ENCODE results near the gene DYRK3.
"Not testable (repeated sequence)": the region's sequence is repeated elsewhere in the genome, so short reads cannot be mapped to it uniquely, and the experiment has no call there.

The DYRK3 gene

DNA sequence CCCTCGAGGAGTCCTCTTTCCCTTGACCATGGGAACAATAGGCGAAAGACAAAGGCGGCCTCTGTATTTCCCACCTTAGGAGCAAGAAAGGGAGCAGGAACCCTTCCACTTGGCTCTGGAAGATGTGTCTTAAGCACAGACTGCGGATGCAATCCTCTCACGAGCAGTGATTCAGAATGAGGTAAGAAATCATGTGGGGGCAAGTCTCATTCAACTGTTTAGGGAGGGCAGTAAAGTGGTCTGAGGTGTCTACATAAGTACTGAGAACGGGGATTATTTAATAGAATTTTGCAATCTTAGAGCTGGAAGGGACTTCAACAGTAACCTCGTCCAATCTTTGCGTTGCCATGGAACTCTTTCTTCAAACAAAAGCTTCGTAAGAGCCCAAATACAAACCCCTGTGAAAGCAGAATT, 1.6 kb upstream of the DYRK3 start:
- DNase-seq: no peak

DNA sequence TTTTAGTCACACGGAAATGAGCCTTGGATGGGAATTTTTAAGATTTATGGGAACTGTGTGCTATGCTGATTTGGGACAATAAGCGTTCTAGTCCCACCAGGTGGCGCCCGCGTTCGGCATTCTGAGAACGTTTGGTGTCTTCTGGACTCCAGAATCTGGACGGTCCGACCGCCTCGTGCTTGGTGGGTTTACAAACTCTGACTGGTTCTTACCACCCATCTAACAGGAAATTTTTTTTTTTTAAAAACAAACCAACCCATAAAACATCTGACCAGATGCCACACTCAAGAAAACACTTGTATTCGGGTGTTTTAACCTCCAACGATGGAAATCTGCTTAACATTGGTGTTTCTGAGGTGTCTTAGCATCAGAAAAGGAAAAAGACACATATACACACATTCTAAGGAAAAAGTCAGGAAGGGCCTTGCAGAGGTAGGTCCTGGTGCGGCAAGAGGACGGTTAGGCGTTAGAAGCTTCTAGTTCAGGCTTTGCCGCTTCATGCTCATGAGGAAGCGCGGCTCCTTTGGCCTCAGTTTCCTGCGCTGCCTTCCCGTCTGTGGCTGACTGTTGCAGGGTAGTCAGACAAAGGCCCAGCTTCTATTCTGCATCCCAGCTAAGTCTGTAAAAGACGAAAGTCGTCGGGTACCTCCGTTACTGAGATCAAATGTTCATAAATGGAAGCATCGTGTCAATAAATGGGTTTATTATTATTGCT, 814 bp upstream of the DYRK3 start:
- peak; percentile 94 for DNase-seq

DNA sequence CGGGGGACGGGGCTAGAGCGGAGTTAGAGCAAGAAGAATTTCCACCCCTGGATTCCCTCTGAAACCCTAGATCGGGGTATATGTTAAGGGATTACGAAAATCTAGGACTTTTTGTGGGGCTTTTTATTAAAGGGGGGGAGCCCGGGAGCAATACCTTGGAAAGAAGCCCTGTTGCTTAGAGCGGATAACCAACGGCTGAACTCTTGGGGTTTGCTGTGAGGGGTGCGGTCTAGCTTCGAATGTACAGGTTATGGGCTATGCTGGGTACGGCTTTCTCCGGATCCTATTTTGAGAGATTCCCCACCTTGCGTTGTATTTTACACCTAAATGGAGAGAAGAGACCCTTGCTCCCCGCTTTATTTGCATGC, 626 bp downstream of the DYRK3 start:
- DNase-seq: peak; percentile 60

DNA sequence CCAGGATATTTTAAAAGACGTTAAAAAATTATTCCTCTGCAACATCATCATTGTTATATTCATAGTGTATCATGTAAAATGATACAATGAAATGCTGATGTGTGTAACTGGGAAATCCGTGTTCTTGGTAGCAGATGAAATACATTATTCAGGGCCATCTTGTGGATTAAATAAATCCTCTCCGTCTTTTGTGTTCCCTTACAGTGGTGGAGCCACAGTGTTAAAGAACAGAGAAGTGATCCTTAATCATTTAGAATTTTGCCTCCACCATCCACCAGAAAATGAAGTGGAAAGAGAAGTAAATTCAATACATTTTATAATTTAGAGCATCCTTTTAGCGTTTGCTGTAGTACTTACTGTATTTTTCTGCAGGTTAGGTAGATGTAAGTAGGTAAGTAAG, 1.3 kb downstream of the DYRK3 start:
- DNase-seq: no peak

DNA sequence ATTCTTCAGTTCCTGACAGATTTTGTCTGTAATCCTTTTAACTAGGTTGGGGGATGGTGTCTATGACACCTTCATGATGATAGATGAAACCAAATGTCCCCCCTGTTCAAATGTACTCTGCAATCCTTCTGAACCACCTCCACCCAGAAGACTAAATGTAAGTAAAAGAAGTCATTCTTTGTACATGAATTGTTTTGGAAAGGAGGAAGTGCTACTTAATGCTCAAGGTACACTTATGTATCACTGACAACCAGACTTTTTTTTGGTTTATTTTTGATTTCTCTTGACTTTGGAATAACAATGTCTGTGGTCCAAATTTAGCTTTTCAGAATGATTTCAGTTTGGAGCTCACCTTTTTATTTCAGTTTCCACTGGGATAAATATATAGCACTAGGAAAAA, 2.3 kb downstream of the DYRK3 start:
- no peak for DNase-seq

DNA sequence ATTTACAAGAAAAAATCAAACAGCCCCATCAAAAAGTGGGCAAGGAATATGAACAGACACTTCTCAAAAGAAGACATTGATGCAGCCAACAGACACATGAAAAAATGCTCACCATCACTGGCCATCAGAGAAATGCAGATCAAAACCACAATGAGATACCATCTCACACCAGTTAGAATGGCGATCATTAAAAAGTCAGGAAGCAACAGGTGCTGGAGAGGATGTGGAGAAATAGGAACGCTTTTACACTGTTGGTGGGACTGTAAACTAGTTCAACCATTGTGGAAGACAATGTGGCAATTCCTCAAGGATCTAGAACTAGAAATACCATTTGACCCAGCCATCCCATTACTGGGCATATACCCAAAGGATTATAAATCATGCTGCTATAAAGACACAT, 6.7 kb downstream of the DYRK3 start:
- DNase-seq: not testable (repeated sequence)

DNA sequence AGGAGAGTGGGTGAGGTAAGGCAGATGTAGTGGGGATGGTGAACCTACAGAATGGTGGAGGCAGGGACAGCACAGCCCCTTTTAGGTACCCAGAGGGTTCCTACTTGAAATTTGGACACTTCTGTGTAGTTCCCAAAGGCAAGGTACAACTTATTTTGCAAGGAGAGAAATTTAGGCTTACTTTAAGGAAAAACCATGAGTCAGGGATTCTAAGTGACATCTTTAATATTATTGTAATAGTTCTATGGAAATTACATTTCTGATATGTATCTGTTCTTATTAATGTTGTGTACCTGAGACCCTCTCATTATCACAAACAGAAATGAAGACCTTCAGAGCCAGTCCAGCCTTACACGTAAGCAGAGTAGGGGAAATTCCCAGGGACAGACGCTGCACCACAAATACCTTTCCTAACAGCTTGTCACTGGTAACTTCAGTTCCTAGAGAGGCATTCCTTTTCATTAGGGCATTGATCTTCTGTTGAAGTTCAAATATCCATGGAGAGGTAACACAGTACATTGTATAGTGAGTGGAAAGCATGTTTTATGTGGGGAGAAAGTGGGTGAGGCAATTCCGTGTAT, 7.9 kb downstream of the DYRK3 start:
- no peak for DNase-seq

DNA sequence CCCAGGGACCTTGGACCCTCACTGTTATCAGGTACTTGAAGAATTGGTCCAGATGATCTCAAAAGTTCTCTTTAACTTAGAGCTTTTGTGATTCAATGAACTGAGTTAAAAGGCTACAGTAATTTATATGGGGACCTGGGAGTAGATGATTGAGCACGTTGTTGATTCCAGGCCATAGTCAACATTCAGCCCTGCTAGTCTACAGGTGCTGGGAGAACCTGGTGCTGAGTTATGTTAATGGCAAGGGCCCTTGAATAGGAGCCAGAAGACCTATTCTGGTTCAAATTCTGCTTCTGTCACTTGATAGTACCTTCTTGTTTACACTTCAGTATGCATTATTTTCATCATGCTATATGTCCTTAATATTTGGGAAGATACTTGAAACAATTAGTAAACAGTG, 11.2 kb downstream of the DYRK3 start:
- DNase-seq: no peak

DNA sequence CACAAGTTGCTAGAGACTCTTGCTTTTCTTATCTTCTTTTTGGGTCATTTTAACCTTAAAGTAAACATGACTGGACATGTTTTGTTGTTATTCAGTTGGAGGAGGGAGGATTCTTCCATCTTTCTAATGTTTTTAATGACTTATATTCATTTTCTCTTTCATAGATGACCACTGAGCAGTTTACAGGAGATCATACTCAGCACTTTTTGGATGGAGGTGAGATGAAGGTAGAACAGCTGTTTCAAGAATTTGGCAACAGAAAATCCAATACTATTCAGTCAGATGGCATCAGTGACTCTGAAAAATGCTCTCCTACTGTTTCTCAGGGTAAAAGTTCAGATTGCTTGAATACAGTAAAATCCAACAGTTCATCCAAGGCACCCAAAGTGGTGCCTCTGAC, 11.9 kb downstream of the DYRK3 start:
- no peak for DNase-seq

DNA sequence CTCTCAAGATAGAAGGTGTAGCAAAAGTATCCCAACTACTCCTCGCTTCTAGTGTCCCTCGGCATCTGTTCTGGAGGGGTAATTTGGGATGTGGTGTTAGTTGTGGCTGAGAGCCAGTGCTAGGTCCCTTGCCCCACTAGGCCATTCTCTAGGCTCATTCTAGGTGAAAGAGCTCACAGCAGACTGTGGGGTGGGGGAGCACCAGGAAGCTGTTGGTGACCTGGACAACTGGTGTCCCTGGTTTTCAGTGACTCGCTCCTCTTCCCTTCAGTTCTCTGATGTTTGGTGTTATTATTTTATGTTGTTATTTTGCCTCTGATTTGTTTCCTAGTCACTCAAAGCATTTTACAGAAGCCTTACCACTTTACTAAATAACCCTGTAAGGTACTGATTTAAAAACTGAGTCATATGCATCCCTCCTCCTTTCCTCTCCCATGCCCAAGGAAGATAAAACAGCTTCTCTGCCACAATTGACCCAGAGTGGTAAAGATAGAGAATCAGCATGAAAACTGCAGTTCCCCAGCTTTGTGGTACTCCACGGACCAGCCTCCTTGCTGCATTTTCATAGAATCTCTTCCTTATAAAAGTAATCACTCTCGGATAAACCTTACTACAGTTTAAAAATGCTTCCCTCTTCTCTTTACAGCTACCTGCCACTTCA, 14.1 kb downstream of the DYRK3 start:
- DNase-seq: peak; percentile 64

DNA sequence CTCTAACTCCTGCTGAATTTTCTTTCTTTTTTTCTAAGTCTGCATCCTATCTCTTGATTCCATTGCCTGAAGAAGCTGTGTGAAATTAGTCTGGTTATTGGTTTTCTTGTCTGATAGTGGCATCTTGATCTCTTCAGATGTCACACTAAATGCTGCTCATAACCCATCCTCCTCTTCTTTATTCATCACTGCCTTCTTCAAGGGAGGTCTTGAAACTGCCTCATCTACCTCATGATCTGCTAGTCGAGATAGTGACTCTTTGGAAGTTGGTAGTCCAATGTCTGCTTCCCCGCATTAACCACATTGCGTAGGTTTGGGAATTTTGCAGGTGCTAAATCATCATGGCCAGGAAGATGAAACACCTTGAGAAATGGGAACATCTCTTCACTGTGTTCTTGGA, 15.7 kb downstream of the DYRK3 start:
- no peak for DNase-seq

DNA sequence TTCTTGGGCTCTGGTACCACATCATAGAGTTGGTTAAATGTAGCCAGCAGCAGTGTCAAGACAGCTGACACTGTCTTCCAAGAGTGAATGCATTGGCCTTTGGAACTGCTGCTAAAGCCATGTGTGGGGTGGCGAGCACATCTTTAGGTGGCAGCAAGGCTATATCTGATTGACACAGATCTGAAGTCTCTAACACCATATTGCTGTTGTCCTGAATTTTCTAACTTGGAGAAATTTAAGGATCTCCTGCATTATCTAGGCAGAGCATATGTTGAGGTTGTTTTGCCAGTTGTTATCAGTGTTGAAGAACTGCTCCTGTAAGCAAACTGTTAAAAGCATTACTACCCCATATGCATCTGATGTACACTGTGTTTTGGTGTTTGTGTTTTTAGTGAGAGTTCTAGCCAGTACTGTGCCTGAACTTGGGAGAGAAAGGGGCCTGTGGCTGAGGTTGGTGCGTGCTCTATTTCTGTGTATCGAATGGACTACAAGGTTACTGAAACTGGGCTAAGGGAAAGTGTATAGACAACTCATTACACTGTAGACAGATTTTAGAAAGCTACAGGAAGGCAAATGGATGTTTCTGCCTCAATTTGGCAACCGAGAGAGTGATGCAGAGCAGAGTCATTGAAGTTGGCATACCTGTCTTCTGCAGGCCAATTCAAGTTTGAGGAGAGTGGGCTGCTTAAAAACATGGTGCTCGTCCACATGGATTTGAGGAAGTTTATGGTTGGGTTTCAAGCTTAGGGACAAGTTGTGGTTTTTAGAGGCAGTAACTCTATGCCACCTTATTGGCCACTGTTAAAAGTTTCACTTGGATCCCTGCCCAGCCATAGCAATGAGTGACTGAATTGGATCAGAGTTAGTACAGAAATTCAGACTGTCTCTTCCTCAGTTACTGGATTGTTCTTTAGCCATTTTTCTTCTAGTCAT, 16.9 kb downstream of the DYRK3 start:
- peak; percentile 88 for DNase-seq

DNA sequence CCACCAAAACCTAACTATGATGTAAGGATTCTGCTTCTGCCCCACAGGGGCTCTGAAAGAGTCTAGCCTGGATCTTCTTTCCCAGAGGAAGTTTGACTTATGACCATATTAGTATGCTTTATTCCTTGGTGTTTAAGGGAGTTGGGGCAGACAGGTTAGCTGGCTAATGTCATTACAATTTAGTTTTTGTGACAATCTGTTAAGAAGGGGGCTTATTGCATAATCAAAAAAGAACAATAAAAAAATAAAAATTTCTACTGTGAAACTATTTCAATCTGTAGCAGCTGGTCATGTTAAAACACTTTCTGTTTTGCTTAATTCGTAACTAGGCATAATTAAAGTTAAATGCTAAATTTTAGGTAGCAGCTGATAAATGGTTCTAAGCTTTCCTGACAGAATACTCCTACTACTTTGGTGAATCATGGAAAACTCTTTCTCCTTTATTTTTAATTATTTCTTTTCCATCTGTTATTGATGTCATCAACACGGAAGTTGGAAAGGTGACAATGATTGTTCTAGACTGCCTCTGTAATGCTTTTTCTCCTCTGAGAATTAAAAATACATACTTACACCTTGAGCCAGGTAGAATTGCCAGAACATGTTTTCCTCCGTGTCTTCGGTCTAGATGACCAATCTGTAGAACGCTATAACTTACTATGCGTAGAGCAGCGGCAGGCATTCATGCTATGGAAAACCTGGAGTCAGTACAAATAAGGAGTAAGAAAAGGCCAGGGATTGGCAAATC, 18.6 kb downstream of the DYRK3 start:
- no peak for DNase-seq

DNA sequence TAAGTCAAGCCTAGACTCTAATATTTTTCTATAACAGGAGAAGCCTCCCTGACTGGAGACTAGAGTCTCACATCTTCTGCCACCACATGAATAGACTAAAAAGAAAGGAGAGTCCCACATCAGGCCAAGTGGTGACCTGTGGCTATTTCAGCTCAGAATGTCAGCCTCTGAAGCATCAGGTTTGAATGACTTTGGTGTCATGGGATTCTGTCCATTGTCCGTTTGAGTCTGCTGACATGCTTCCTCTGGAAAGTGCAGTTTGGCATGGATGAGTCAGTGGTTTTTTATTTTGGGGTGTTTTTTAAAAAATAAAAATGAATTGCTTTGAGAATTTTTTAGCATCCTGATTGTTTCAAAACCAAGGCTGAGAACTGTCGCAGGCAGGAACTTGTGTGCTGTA, 19.5 kb downstream of the DYRK3 start:
- DNase-seq: no peak

DNA sequence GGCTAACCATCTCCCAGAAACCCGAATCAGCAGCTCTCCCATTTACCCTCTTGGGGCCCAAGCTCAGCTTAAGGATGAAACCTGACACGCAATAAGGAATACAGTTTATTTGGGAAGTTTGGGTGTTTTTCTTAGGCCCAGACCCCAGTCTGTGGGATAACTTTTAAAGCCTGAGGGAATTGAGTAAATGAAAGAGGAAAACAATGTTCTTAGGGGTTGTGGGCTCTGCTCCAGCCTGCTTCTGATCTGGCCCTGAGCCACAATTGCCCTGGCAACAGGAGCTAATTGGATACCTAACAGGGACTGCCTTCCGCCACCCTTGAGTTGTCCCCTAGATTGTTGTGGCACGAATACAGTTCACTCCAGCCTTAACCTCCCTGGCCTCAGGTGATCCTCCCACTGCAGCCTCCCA, 20.1 kb downstream of the DYRK3 start:
- peak; percentile 22 for DNase-seq

DNA sequence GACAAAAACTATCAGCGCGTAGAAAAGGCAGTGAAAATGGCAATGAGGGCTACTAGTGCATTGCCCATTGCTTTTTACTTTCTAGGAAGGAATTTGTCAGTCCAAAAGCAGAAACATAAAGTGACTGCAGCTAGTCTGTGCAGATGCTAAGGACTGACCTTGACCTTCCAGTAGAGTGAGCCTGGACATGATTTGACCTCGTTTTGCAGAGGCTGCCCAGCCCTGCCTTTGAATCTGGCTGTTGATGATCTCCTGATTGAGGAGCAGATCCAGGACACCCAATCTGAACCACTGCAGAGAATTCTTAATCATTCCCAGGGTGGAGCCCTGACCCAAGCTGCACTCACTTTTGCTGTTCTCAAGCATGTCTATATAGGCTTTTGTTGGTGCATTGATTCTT, 21.6 kb downstream of the DYRK3 start:
- no peak for DNase-seq

DNA sequence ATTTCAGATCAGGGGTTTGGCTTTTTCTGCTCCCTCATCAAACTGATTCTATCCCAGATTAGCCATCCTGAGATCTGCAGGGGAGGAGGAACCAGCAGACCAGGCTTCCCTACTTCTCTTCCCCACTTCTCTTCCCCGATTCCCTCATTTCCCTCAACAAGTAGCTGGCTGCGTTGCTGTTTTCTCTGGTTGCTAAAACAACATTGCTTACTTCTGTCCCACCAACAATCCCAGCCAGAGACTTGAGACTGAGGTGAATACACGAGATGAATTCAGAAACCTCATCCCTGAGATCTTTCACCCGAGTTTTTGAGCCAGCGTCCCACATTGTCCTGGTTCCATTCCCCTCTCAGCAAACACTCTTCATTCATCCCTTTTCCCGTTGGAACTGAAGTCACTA, 22.4 kb downstream of the DYRK3 start:
- no peak for DNase-seq

DNA sequence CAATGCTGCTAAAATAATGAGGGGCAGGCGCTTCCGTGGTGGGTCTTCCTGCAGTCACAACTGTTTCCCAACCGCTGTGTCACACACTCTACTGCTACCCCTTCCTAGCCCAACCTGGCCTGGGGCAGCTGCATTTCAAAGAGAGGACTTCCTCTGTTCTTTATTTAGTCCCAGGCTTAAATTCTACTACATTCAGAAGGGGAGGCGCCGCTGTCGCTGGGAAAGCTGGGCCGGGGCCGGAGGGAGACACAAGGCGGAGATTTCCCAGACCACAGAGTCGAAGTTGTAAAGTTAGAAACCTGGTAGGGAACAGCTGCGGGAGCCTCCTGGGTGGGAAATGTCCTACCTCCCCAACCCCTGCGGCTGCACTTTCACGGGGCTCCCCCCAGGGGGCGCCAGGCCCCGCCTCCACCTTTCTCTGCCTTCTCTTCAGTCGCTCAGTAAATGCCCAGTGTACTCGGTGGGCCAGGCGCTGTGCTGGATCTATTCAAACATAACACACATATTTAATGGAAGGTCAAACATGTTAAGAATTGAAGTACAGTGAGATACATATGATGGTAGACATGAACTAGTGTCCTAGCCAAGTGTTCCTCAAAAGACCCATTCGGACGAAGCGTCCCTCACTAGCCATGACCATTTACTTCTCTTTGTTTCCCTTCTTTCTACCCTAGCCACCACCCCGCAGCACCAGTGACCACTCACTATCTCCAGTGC, 23.1 kb downstream of the DYRK3 start:
- peak; percentile 75 for DNase-seq

DNA sequence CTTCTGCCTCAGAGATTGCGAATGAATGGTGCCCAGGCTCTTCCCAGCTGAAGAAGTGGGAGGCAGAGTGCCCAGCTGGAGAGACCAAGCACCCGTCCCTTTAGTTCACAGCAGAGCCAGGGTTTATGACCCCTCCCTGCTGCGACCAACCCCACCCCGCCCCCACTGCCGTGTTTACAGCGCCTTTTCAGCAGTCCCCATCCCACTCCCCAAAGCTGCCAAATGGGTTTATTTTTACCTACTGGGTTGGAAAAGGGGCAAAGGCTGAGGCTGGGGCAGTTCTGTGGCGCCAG, 23.6 kb downstream of the DYRK3 start:
- DNase-seq: peak; percentile 34

DNA sequence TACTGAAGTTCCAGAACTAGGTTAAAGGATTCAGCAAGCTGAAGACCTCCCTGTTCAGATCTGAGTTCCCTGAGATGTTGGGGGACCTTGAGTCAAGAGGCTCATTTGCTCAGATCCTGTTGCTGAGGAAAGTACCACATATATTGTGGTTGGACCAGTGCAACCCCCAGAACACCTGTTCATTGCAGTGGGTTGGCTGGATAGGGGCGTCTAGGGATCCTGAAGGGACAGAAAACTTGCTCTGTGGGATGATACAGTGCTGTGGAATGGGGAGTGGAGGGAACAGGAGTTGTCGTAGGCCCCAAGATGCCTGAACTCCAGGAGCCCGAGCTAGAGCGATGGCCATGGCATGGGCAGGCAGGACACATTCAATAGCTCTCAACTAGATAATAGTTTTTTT, 24.8 kb downstream of the DYRK3 start:
- DNase-seq: peak; percentile 13

DNA sequence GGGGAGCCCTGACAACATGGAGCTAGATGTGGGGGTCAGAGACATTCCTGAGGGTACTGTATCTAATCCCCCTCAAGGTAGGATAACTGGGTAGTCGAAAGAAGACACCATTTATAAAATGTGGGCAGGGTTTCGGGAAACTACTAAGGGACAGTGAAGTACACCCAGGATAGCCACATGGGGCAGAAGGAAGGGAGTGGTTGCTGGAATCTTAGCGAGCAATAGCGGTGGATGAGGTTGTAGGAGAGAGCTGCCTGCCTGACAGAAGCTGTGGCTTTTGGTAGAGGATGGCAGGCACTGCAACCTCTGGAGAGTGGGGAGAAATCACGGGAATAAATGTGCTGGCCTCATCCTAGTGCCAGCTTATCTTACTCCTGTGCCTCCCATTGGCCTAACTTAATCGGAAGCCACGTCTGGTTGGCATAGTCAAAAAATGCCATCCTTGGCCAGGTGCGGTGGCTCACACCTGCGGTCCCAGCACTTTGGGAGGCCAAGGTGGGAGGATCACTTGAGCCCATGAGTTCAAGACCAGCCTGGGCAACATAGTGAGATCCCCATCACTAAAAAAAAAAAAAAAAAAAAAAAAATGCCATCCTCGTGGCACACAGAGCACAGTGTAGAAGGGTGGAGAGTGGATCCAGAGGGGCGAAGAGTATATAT, 26.0 kb downstream of the DYRK3 start:
- no peak for DNase-seq
